NT2/D1 (cell line): Measurements from ENCODE around the gene KLHL30.

Experiments
- DNase-seq: peaks from one replicate; pipeline ENCODE4 v3.0.0-alpha.2; 2011; ENCODE audit warnings: low read depth, low spot score
- H3K27me3 ChIP-seq: 2 replicates; pipeline ENCODE4 v1.6.0; 2011; ENCODE audit warnings: mild to moderate bottlenecking; ENCODE audit not compliant: insufficient read length, insufficient read depth
- H3K36me3 ChIP-seq: 2 replicates; pipeline ENCODE4 v1.6.1; 2011; ENCODE audit warnings: mild to moderate bottlenecking, low read length, mixed read lengths; ENCODE audit not compliant: insufficient read depth, insufficient read length
- H3K4me1 ChIP-seq: 2 replicates; pipeline ENCODE4 v1.5.1; 2011; ENCODE audit not compliant: insufficient read depth, insufficient read length
- H3K4me3 ChIP-seq: 2 replicates; pipeline ENCODE4 v1.5.1; 2011; ENCODE audit warnings: low read depth; ENCODE audit not compliant: insufficient read length
- H3K9ac ChIP-seq: 2 replicates; pipeline ENCODE4 v1.6.0; 2011; ENCODE audit warnings: low read depth; ENCODE audit not compliant: insufficient read length
- H3K9me3 ChIP-seq: 2 replicates; pipeline ENCODE4 v1.5.1; 2011; ENCODE audit warnings: mild to moderate bottlenecking, low read length; ENCODE audit not compliant: insufficient read depth
- SUZ12 ChIP-seq: IDR thresholded peaks from 2 replicates; pipeline ENCODE4 v1.6.1; 2011; ENCODE audit not compliant: insufficient read length, insufficient read depth; ENCODE audit errors: extremely low read depth
- YY1 ChIP-seq: IDR thresholded peaks from 2 replicates; pipeline ENCODE4 v1.6.1; 2011; ENCODE audit not compliant: insufficient read length, insufficient read depth
- ZNF274 ChIP-seq: IDR thresholded peaks from 2 replicates; pipeline ENCODE4 v1.6.1; 2011; ENCODE audit warnings: mild to moderate bottlenecking, low read depth, low read length

The KLHL30 gene

DNA sequence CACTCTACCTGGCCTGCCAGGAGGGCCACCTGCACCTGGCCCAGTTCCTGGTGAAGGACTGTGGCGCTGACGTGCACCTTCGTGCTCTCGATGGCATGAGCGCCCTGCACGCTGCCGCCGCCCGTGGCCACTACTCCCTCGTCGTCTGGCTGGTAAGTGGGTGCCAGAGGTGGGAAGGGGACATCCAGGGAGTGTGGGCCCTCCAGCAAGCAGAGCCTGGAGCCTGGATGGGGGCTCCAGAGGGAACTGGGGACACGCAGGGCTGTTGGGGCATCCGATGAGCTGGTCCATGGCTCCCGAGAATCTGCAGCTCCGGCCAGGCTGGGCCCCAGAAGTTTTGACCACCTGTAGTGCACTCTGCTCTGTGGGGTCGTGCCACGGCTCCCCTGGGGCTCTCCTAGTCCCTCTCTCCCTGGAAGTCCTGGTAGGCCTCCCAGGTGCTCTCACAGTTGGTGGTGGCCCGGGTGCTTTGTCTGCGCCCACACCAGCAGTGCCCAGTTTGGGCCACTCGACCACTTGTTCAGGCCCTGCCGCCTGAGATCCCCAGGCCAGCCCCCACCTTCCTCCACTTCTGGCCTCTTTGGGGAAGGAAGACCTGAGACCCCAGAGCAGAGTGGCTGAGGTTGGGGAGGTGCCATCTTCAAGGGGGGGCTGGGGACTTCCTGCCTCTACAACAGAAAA lies 33.6 kb upstream of the KLHL30 start:
- H3K9me3 ChIP-seq, result no peaks in the 10 kb centered on the region
- no peak for DNase-seq

GRCh38 chr2:238105506-238106338 lies 32.7 kb upstream of the KLHL30 start:
- no peak overlapping the region for H3K4me3 ChIP-seq
- no peaks in the 10 kb centered on the region for H3K9me3 ChIP-seq
- no peak for DNase-seq
- H3K4me1 ChIP-seq, result peaks cover 27% of the 10 kb centered on the region
- TF ChIP-seq YY1 (no peak), ZNF274 (no peak)
- H3K27me3 ChIP-seq, result no peaks in the 10 kb centered on the region
- H3K9ac ChIP-seq, result peak overlapping the region; percentile 61
- H3K36me3 ChIP-seq, result no peaks in the 10 kb centered on the region

More for the DNA sequence above, 33.6 kb upstream of the KLHL30 start:
- Histone ChIP-seq H3K36me3 (no peaks in the 10 kb centered on the region), H3K4me3 (no peak overlapping the region), H3K27me3 (no peaks in the 10 kb centered on the region), H3K4me1 (peaks cover 27% of the 10 kb centered on the region), H3K9ac (no peak overlapping the region)
- TF ChIP-seq SUZ12 (no peak), YY1 (no peak), ZNF274 (no peak)

DNA sequence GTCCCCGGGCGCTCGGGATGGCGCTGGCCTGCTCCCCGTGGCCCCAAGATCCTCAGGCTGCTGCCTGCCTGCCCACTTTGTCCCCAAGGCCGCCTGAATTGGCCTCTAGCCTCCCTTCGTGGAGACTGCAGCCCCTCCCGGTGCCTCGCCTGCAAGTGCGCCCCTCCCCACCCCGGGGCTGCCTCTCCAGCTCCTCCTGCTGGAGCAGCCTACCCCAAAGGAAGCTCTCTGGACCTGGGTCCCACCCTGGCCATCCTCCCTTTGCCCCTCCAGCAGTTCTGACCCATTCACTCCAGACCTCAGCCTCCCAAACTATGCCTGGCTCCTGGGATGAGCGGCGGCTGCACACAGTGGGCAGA lies 32.1 kb upstream of the KLHL30 start:
- H3K9me3 ChIP-seq, result no peaks in the 10 kb centered on the region
- H3K4me1 ChIP-seq, result peaks cover 27% of the 10 kb centered on the region
- DNase-seq, result no peak
- H3K4me3 ChIP-seq, result no peak overlapping the region
- no peak for TF ChIP-seq SUZ12
- no peak for TF ChIP-seq ZNF274
- TF ChIP-seq YY1, result no peak
- peak overlapping the region; percentile 61 for H3K9ac ChIP-seq
- no peaks in the 10 kb centered on the region for H3K36me3 ChIP-seq
- H3K27me3 ChIP-seq, result no peaks in the 10 kb centered on the region

DNA sequence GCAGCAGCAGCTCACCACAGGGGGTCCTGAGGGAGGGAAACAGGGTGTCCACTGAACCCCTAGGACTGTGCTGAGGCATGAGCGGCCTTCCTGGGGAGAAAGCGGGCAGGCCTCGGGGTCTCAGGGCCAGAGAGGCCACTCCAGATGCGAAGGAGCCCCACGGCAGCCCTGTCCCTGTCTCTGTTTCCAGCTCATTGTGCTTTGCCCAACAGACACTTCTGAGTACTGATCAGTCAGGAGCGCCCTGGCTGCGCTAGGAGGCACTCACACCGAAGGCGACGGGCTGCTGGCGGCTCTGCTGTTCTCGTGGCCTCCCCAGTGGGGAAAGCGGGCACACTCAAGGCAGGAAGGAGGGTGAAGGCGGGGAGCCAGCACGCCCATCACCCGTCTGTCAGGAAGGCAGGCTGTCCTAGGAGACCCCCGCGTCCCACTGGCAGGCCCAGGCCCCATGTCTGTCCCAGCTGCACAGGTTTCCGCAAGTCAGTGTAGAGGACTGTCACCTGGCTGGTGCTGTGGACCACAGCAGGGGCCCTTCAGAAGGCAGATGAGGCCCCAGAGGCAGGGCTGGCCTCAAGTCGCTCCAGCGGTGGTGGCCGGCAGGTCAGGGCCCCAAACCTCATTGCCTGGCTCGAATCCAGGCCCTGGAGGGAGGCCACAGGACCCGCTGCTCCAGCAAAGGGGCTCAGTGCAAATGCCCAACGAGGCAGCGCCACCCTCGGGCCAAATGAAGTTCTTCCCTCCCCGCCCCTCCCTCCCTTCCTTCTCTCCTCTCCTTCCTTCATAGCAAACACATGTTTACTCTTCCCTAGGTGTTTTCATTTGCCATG lies 31.6 kb upstream of the KLHL30 start:
- H3K4me1 ChIP-seq, result peaks cover 27% of the 10 kb centered on the region
- H3K27me3 ChIP-seq, result no peaks in the 10 kb centered on the region
- no peak overlapping the region for H3K9ac ChIP-seq
- no peaks in the 10 kb centered on the region; the same call in 1 of the 2 replicates for H3K9me3 ChIP-seq
- no peak for DNase-seq
- H3K36me3 ChIP-seq, result no peaks in the 10 kb centered on the region
- no peak overlapping the region for H3K4me3 ChIP-seq
- TF ChIP-seq SUZ12, result no peak
- TF ChIP-seq ZNF274, result no peak
- TF ChIP-seq YY1, result no peak

DNA sequence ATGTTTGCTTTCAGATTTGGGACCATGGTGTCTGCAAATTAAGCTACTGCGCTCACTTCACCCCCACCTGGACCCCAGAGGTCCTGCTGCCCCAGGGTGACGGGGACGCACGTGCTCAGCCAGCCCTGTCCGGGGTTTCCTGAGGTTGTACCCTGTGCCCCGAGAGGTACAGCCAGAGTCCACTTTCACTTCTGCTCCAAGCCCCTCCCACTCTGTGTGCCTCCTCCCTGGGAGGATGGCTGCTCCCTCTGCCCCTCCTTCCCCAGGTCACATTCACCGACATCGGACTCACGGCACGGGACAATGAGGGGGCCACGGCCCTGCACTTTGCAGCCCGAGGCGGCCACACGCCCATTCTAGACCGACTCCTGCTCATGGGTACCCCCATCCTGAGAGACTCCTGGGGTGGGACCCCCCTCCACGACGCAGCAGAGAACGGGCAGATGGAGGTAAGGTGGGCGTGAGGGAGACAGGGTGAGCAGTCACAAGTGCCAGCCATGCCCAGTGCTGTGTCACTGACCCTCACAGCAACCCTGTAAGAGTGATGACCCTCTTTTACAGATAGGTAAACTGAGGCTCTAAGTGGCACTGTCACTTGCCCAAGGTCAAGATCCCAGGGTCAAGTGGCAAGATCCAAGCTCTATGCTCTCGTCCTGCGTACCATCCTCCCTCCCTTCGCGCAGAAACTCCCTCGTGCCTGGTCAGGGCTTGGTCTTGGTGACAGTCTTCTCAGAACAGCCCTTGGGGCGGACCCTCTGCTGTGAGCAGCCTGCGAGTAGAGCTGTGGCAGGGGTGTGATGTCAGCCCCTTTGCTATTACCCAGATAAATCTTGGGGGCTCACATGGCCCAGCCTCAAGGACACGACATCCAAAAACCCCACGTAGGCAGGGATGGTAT lies 30.7 kb upstream of the KLHL30 start:
- H3K36me3 ChIP-seq, result no peaks in the 10 kb centered on the region
- H3K9ac ChIP-seq, result peak overlapping the region; percentile 70
- TF ChIP-seq YY1 (no peak), SUZ12 (no peak), ZNF274 (no peak)
- no peaks in the 10 kb centered on the region for H3K27me3 ChIP-seq
- no peak overlapping the region for H3K4me3 ChIP-seq
- H3K9me3 ChIP-seq, result peaks cover 8% of the 10 kb centered on the region
- peaks cover 27% of the 10 kb centered on the region for H3K4me1 ChIP-seq
- DNase-seq, result no peak

DNA sequence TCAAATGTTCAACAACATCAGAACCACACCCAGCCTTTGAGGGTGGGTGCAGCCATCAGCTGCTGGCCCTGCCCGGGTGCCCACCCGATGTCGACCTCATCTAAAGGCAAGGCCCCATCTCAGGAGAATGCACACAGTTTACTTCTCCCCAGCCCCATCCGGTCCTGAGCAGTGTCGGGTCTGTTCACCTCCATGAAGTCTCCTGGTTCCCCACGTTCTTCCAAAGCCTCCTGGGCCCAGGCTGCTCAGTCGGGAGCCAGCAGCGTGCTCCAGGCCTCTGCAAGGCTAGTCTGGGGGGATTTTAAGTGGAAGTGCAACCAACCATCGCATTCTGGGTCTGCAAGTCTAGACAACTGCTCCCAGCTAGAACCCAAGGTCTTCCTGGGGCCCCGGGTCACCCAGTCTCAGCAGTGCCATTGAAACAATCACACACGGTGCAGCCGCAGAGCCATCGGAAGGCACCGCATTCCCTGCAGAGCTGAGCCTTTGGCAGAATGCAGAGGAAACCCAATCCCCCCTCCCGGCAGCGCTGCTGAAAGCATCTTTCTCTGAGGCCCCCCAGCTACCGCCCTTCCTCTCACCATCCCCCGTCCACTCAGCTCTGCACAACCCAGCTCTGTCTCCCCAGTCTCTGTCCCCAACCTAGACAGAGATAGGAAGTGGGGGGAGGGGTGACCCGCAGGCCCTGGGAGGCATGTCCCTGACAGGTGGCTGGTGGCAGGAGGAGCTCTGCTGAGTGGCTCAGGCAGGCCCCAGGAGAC lies 29.9 kb upstream of the KLHL30 start:
- no peaks in the 10 kb centered on the region for H3K36me3 ChIP-seq
- no peak for DNase-seq
- H3K9ac ChIP-seq, result peak overlapping the region; percentile 42
- H3K4me1 ChIP-seq, result peaks cover 27% of the 10 kb centered on the region
- no peak overlapping the region for H3K4me3 ChIP-seq
- no peak for TF ChIP-seq YY1
- TF ChIP-seq SUZ12, result no peak
- no peak for TF ChIP-seq ZNF274
- peaks cover 13% of the 10 kb centered on the region for H3K9me3 ChIP-seq
- H3K27me3 ChIP-seq, result no peaks in the 10 kb centered on the region
